KOPT-K1 (cell line): ENCODE measurements around the gene CHODL.

Source experiments
- H3K27ac ChIP-seq: fragments of 200-600 bp; sonication (generic); 2 replicates; pipeline ENCODE4 v1.5.1; 2016; ENCODE audit warnings: antibody characterized with exemption, mild to moderate bottlenecking, low read depth, low read length; ENCODE audit not compliant: poor library complexity, severe bottlenecking
- H3K36me3 ChIP-seq: fragments of 200-600 bp; sonication (generic); 2 replicates; pipeline ENCODE4 v1.5.1; 2017; ENCODE audit warnings: antibody characterized with exemption, mild to moderate bottlenecking, low read length, moderate library complexity; ENCODE audit not compliant: insufficient read depth
- H3K9me3 ChIP-seq: fragments of 200-600 bp; sonication (generic); 2 replicates; pipeline ENCODE4 v1.5.1; 2017; ENCODE audit warnings: antibody characterized with exemption, low read length, mild to moderate bottlenecking; ENCODE audit not compliant: insufficient read depth, poor library complexity, severe bottlenecking

Gene CHODL, protein sequence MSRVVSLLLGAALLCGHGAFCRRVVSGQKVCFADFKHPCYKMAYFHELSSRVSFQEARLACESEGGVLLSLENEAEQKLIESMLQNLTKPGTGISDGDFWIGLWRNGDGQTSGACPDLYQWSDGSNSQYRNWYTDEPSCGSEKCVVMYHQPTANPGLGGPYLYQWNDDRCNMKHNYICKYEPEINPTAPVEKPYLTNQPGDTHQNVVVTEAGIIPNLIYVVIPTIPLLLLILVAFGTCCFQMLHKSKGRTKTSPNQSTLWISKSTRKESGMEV

DNA sequence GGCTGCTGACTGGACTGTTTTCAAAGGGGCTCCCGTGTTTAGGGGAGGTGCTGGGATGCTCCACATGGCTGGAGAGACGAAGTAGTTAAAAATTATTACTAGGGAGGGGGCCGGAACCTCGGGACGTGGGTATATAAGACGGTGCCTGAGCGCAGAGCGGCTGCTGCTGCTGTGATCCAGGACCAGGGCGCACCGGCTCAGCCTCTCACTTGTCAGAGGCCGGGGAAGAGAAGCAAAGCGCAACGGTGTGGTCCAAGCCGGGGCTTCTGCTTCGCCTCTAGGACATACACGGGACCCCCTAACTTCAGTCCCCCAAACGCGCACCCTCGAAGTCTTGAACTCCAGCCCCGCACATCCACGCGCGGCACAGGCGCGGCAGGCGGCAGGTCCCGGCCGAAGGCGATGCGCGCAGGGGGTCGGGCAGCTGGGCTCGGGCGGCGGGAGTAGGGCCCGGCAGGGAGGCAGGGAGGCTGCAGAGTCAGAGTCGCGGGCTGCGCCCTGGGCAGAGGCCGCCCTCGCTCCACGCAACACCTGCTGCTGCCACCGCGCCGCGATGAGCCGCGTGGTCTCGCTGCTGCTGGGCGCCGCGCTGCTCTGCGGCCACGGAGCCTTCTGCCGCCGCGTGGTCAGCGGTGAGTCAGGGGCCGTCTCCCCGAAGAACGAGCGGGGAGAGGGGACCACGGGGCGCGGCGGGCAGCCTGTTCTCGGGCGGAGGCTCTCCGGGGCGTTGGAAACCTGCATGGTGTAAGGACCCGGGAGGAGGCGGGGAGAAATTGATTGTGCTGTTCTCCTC is at the start of gene CHODL:
Gene CHODL (plus strand): TSS at position 163 of the 793 bp plus-strand sequence. CDS start 391 bp downstream, at position 554.
- H3K36me3 ChIP-seq = no peaks in the 10 kb centered on the region
- H3K27ac ChIP-seq = no peak within 1 kb of the TSS
- H3K9me3 ChIP-seq = no peaks in the 10 kb centered on the region

GRCh38 chr21:18204931-18205330 is 39.7 kb upstream of the CHODL start:
- H3K27ac ChIP-seq = no peak overlapping the region
- no peaks in the 10 kb centered on the region for H3K9me3 ChIP-seq
- no peaks in the 10 kb centered on the region for H3K36me3 ChIP-seq

DNA sequence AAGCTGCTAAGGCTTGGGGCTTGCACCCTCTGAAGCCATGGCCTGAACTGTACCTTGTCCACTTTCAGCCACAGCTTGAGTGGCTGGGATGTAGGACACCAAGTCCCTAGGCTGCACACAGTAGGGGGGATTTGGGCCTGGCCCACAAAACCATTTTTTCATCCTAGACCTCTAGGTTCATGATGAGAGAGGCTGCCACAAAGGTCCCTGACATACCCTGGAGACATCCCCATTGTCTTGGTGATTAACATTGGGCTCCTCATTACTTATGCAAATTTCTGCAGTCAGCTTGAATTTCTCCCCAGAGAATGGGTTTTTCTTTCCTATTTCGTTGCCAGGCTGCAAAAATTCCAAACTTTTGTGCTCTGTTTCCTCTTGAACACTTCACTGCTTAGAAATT is 26.3 kb upstream of the CHODL start:
- H3K27ac ChIP-seq = no peak overlapping the region
- H3K9me3 ChIP-seq = peaks cover 6% of the 10 kb centered on the region
- no peaks in the 10 kb centered on the region for H3K36me3 ChIP-seq

- no peak overlapping the region for H3K27ac ChIP-seq
- H3K36me3 ChIP-seq = no peaks in the 10 kb centered on the region
- H3K9me3 ChIP-seq = peaks cover 6% of the 10 kb centered on the region
Measured at GRCh38 chr21:18220498-18220897, 24.1 kb upstream of the CHODL start.

DNA sequence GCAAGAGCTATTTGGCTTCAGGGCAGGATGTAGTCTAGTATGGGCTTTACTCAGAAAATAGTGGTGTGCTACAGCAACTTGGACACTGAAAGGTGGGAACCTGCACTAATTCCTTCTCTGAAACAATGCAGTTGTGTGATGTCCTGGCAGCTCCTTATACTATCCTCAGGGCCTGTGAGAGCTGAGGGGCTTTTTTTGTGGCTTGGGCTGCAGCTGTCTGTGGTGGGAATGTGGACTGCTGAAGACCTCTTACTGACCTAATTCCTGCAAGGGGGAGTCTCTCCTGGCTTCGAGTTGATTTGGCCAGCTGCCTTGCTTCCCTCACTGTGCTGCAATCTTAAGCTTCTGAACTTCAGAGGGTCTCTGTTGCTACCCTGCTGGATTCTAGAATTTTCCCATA is 22.3 kb upstream of the CHODL start:
- Histone ChIP-seq H3K27ac (no peak overlapping the region), H3K36me3 (no peaks in the 10 kb centered on the region), H3K9me3 (peaks cover 6% of the 10 kb centered on the region)

DNA sequence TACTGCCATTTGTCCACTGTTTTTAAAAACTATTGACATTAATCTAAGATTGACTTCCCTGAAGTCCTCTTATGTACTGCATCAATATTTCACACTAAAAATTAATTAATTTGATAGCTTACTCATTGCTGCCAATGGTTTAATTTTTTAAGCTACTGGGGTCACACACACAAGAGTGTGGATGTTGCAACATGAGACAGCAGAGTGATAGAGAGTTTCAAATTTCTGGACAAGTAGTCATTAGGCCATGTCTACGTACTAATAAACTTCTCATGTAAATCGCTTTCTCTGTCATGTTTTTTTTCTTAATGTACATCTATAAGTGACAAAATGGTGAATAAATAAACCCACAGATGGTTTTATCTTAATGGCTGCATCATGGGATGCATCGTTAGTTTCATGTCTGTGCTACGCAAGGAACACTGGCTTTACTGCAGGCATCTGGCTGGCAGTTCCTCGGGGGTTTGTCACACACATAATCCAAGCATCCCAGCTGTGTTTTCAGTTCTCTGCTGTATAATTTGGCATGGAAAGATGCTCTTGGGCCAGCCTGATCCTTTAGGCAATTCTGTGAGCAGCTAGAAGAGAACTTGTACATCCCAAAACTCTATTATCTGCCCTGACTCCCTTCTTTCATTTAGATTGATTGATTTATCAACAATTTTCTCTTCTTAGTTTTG is 16.4 kb upstream of the CHODL start:
- H3K27ac ChIP-seq = no peak overlapping the region

DNA sequence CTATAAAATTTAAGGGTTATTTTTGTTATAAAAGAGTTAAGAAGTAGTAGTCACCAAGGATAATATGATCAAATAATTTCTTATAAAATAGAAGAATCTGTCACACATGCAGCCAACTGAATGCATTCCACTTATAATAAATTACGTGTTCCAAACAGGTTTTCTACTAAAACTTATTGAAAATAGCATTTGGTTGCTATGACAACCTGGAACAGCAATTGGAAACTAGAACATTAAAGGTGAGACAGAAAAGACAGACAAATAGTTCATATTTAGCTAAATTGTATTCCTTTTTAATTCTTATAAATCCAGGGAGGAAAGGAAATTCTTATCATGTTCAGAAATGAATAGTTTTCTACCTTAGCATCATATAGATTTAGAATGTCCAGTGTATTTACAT is 9.1 kb upstream of the CHODL start:
- Histone ChIP-seq H3K27ac (no peak overlapping the region), H3K9me3 (no peaks in the 10 kb centered on the region), H3K36me3 (no peaks in the 10 kb centered on the region)

More for the DNA sequence above, 16.4 kb upstream of the CHODL start:
- Histone ChIP-seq H3K36me3 (no peaks in the 10 kb centered on the region), H3K9me3 (no peaks in the 10 kb centered on the region)

GRCh38 chr21:18245464-18245967 is 883 bp downstream of the CHODL start:
- Histone ChIP-seq H3K36me3 (no peaks in the 10 kb centered on the region), H3K27ac (no peak overlapping the region), H3K9me3 (no peaks in the 10 kb centered on the region)

DNA sequence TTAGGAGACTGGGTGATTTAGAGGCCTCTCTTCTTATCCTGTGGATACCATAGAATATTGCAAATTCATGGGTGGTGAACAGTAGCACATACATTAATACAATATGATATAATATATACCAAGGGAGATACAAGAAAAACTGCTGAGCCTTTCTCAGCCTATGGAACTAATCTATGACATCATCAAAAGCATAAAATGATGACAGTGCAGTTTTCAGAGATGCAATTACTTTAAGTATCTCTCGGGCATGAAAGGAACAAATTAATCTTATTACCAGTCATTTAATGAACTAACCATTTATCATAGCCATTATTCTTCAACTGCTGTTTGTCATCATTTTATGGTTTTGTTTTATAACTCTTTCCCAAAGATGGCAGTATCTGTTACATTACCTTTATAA is 3.5 kb downstream of the CHODL start:
- no peaks in the 10 kb centered on the region for H3K36me3 ChIP-seq
- no peak overlapping the region for H3K27ac ChIP-seq
- H3K9me3 ChIP-seq = no peaks in the 10 kb centered on the region

DNA sequence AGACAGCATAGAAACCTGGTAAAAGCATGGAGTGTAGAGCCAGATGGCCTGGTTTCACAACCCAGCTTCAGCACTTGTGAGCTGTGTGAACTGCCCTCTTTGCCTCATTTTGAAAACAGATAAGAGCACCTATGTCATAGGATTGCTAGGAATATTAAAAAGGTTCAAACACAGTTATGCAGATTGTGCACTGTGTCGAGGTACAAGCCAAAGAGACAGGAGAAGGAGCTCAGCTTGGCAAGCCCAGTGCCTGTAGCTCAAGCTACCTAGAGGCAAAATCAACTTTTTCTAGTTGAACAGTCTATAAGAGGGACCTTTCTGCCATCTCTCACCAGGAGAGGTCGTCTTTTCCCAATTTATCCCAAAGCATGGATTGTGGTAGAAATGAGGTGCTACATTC is 5.0 kb downstream of the CHODL start:
- H3K36me3 ChIP-seq = no peaks in the 10 kb centered on the region
- no peaks in the 10 kb centered on the region for H3K9me3 ChIP-seq
- H3K27ac ChIP-seq = no peak overlapping the region

DNA sequence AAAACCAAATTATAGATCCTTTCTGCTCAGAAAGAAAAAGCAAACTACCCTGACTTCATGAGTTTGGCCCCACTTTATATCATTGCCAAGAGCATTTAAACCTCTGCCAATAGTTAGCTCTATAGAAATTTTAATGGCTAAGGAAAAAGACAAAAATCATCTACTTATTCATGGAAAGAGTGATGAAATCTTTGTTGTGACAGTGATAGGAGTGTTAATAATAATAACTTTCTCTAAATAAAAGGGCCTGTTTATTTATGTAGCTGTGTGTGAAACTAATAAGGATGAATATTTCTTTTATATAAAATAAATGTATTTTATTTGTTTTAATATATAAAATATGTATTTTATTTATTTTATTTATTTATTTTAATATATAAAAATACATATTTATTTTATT is 6.4 kb downstream of the CHODL start:
- no peaks in the 10 kb centered on the region for H3K36me3 ChIP-seq
- H3K9me3 ChIP-seq = no peaks in the 10 kb centered on the region
- H3K27ac ChIP-seq = no peak overlapping the region

- H3K27ac ChIP-seq = no peak overlapping the region
- no peaks in the 10 kb centered on the region for H3K9me3 ChIP-seq
- H3K36me3 ChIP-seq = no peaks in the 10 kb centered on the region
Measured at GRCh38 chr21:18252256-18252655, 7.6 kb downstream of the CHODL start.

- no peaks in the 10 kb centered on the region for H3K36me3 ChIP-seq
- H3K27ac ChIP-seq = no peak overlapping the region
- no peaks in the 10 kb centered on the region for H3K9me3 ChIP-seq
Measured at GRCh38 chr21:18252680-18253079, 8.0 kb downstream of the CHODL start.

- no peaks in the 10 kb centered on the region for H3K36me3 ChIP-seq
- no peaks in the 10 kb centered on the region for H3K9me3 ChIP-seq
- H3K27ac ChIP-seq = no peak overlapping the region
Measured at GRCh38 chr21:18253221-18253620, 8.6 kb downstream of the CHODL start.

DNA sequence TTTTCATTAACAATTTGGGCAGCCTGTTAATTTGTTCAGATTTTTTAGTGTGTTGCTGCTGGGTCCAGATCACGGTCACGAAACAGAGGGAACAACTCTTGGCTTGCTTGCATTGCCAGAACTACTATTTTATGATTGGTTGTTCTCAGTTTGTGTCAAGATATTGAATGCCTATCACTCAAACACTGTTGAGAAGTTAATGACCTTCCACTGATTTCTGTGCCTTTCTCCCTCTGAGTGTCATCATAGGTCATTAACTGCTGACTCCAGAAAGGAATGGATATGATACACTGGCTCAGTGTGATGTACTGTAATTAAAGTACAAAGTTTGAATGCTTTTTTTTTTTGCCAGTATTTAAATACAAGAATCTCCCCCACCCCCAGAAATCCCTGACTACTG is 9.2 kb downstream of the CHODL start:
- no peak overlapping the region for H3K27ac ChIP-seq
- H3K36me3 ChIP-seq = no peaks in the 10 kb centered on the region
- no peaks in the 10 kb centered on the region for H3K9me3 ChIP-seq
